Suprapubic skin (tissue), 4 donors: ENCODE results near the gene CDC5L. TPM values are rescaled to one million over a fixed set of nuclear protein-coding genes. Genes with fewer than 3 reads are reported as not detected.

ENCODE experiments used
- DNase-seq, 2 donors: peaks; one replicate each; pipeline ENCODE4 v3.0.0-alpha.2; 2019; ENCODE audit warnings: low spot score in 2 of 2
- H3K27ac ChIP-seq: fragments of 200-600 bp; sonication (generic); one replicate; pipeline ENCODE4 v1.5.1; 2019
- H3K27me3 ChIP-seq: fragments of 200-600 bp; sonication (generic); one replicate; pipeline ENCODE4 v1.5.1; 2019
- H3K36me3 ChIP-seq: fragments of 200-600 bp; sonication (generic); one replicate; pipeline ENCODE4 v1.5.1; 2019
- H3K4me1 ChIP-seq: fragments of 200-600 bp; sonication (generic); one replicate; pipeline ENCODE4 v1.5.1; 2019
- H3K4me3 ChIP-seq: fragments of 200-600 bp; sonication (generic); one replicate; pipeline ENCODE4 v1.5.1; 2019; ENCODE audit warnings: mild to moderate bottlenecking
- H3K9me3 ChIP-seq: fragments of 200-600 bp; sonication (generic); one replicate; pipeline ENCODE4 v1.5.1; 2019
- CTCF ChIP-seq, 2 donors: fragments of 200-600 bp in 1 of 2; fragments of 450-650 bp in 1 of 2; sonication (generic) in 1 of 2; IDR thresholded peaks; one replicate each; pipeline ENCODE4 v1.5.1; 2016 to 2019; ENCODE audit warnings: antibody characterized with exemption in 2 of 2, mild to moderate bottlenecking in 1 of 2, moderate library complexity in 1 of 2
- EP300 ChIP-seq: sonication (generic); formaldehyde crosslinking; IDR thresholded peaks from one replicate; pipeline ENCODE4 v1.6.1; 2017; ENCODE audit warnings: antibody characterized with exemption
- POLR2A ChIP-seq, 2 donors: fragments of 450-650 bp; IDR thresholded peaks; one replicate each; pipeline ENCODE4 v1.6.1; 2017; ENCODE audit warnings: antibody characterized with exemption in 2 of 2, mild to moderate bottlenecking in 2 of 2, moderate library complexity in 2 of 2
- POLR2AphosphoS5 ChIP-seq, 3 donors: sonication (generic); formaldehyde crosslinking; IDR thresholded peaks; one replicate each; pipeline ENCODE4 v1.6.1; 2017; ENCODE audit warnings: antibody characterized with exemption in 3 of 3
- WGBS: methylation state at CpG from one replicate; pipeline ENCODE4 v1.1.5; 2018; 5-methylcytosine and 5-hydroxymethylcytosine counted together
- total RNA-seq, 4 donors: library from RNA; depleted of rRNA; stranded (reverse); fragments of >200 nt; gene quantifications; one replicate each; pipeline ENCODE4 v1.1.0, GENCODE V29; 2016

The CDC5L gene
- total RNA-seq, 4 donors from 2014 or later: 12.3 to 16.6 (median 15.4) TPM

DNA sequence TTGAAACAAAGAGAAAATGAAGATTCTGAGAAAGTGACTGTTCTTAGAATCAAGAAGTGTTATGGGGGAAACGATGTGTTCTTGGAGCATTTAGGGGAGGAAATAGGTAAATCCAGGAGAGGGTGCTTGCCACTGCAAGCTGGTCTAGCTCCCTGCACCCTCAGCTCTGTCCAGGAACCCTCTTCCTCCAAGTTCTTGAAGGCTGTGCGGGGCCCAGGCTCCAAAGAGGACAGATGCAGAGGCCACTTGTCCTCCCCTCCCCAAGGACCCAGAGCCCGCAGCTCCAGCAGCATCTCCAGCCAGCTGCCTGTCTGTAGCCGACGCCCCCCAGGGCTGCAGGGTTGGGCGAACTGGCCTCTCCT is 87.9 kb downstream of the CDC5L start:
- WGBS: 33% methylated on average over 2 of the region's 6 CpGs
- H3K27ac ChIP-seq: no peak overlapping the region
- H3K4me3 ChIP-seq: no peak overlapping the region
- no peaks in the 10 kb centered on the region for H3K36me3 ChIP-seq
- no peak for DNase-seq
- no peaks in the 10 kb centered on the region for H3K27me3 ChIP-seq
- peaks cover 12% of the 10 kb centered on the region for H3K4me1 ChIP-seq
- no peaks in the 10 kb centered on the region for H3K9me3 ChIP-seq
- TF ChIP-seq CTCF (IDR thresholded peaks at IDR 0.05): no peak
- TF ChIP-seq POLR2AphosphoS5 (IDR thresholded peaks at IDR 0.05): no peak
- no peak for TF ChIP-seq EP300
- no peak for TF ChIP-seq POLR2A (IDR thresholded peaks at IDR 0.05)

- Histone ChIP-seq H3K36me3 (no peaks in the 10 kb centered on the region), H3K9me3 (no peaks in the 10 kb centered on the region), H3K4me1 (peaks cover 12% of the 10 kb centered on the region), H3K4me3 (no peak overlapping the region), H3K27me3 (no peaks in the 10 kb centered on the region), H3K27ac (no peak overlapping the region)
- DNase-seq: peak; percentile 80 to 89
- peak; percentile 88 to 91 for TF ChIP-seq CTCF (IDR thresholded peaks at IDR 0.05)
- peak in 1 of 3 donors; percentile 33 for TF ChIP-seq POLR2AphosphoS5 (IDR thresholded peaks at IDR 0.05)
- TF ChIP-seq POLR2A (IDR thresholded peaks at IDR 0.05): no peak
- no peak for TF ChIP-seq EP300
- 83% methylated on average over 12 of the region's 23 CpGs for WGBS
These were observed 88.4 kb downstream of the CDC5L start for GRCh38 chr6:44475779-44476434.

DNA sequence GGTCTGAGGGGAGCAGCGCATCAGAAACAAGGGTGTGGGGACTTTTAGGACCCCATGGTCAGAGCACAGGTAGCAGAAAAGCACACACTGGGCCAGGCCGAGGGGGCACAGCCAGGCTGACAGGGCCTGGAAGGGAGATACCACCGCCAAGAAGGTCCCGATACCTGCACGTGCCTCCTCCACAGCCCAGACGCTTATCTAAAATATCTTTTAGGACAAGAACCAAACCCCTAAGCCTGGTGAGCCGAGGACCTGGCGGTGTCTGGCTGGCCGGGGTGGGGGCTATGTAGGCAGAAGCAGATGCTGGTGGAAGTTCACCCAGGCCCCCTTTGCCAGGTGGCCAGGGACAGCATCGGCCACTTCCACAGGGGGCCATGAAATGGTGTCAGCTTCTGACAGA is 89.3 kb downstream of the CDC5L start:
- TF ChIP-seq EP300 (no peak), POLR2A (IDR thresholded peaks at IDR 0.05) (no peak), CTCF (IDR thresholded peaks at IDR 0.05) (no peak), POLR2AphosphoS5 (IDR thresholded peaks at IDR 0.05) (no peak)
- Histone ChIP-seq H3K9me3 (no peaks in the 10 kb centered on the region), H3K36me3 (no peaks in the 10 kb centered on the region), H3K4me1 (peaks cover 12% of the 10 kb centered on the region), H3K4me3 (no peak overlapping the region), H3K27ac (no peak overlapping the region), H3K27me3 (no peaks in the 10 kb centered on the region)
- 98% methylated on average over 7 of the region's 10 CpGs for WGBS
- no peak for DNase-seq

GRCh38 chr6:44477293-44477894 is 89.9 kb downstream of the CDC5L start:
- H3K27me3 ChIP-seq: no peaks in the 10 kb centered on the region
- no peak for DNase-seq
- no peaks in the 10 kb centered on the region for H3K9me3 ChIP-seq
- H3K36me3 ChIP-seq: no peaks in the 10 kb centered on the region
- no peak overlapping the region for H3K4me3 ChIP-seq
- H3K4me1 ChIP-seq: peaks cover 12% of the 10 kb centered on the region
- TF ChIP-seq EP300 (no peak), POLR2AphosphoS5 (IDR thresholded peaks at IDR 0.05) (no peak), CTCF (IDR thresholded peaks at IDR 0.05) (no peak), POLR2A (IDR thresholded peaks at IDR 0.05) (no peak)
- WGBS: 93% methylated on average over 5 of the region's 5 CpGs
- H3K27ac ChIP-seq: no peak overlapping the region

DNA sequence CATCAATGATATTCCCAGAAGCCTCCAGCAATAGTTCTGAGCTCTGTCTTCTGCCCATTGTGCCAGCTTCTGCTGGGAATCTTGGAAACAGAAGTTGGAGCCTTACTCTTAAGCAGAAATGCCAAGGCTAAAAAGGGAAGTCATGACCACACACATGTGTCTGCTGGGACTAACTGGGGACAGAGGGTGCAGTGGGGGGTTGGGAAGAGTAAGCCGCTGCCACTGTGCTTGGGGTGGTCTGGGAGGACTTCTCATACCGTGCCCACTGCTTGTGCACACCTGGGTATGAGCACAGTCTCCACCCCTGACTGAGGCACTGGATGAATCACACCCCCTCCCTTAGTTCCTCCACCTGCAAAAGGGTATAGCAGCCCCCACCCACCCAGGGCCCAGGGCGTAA is 90.7 kb downstream of the CDC5L start:
- TF ChIP-seq EP300 (no peak), POLR2A (IDR thresholded peaks at IDR 0.05) (no peak), CTCF (IDR thresholded peaks at IDR 0.05) (no peak)
- no peaks in the 10 kb centered on the region for H3K27me3 ChIP-seq
- no peaks in the 10 kb centered on the region for H3K36me3 ChIP-seq
- DNase-seq: no peak
- no peak overlapping the region for H3K4me3 ChIP-seq
- peaks cover 12% of the 10 kb centered on the region for H3K4me1 ChIP-seq
- WGBS: 67% methylated on average over 3 of the region's 3 CpGs
- H3K9me3 ChIP-seq: no peaks in the 10 kb centered on the region
- H3K27ac ChIP-seq: no peak overlapping the region
